Thoracic aorta (tissue), 2 donors: ENCODE data around the gene MXRA8. TPM values are rescaled to one million over a fixed set of nuclear protein-coding genes. Genes with fewer than 3 reads are reported as not detected.

Source experiments
- ATAC-seq: fragments of 150-250 bp; one replicate; pipeline ENCODE4 v1.8.0; 2017; ENCODE audit warnings: low read depth; ENCODE audit not compliant: insufficient number of reproducible peaks, low FRiP score
- DNase-seq: peaks from one replicate; pipeline ENCODE4 v3.0.0-alpha.2; 2020; ENCODE audit warnings: low spot score
- H3K27ac ChIP-seq, 2 donors: fragments of 200-600 bp; sonication (generic); 1 replicate in 1 of 2; 2 replicates in 1 of 2; pipeline ENCODE4 v1.5.1; 2016; ENCODE audit warnings: mild to moderate bottlenecking in 2 of 2, moderate library complexity in 2 of 2
- H3K27me3 ChIP-seq: fragments of 200-600 bp; sonication (generic); replicated peaks from 2 replicates; pipeline ENCODE4 v1.6.0; 2016; ENCODE audit warnings: mild to moderate bottlenecking; ENCODE audit not compliant: insufficient read depth
- H3K36me3 ChIP-seq: fragments of 200-600 bp; sonication (generic); one replicate; pipeline ENCODE4 v1.5.1; 2016
- H3K4me1 ChIP-seq, 2 donors: fragments of 200-600 bp; sonication (generic); 1 replicate in 1 of 2; 2 replicates in 1 of 2; pipeline versions ENCODE4 v1.5.1 to v1.6.0; 2016; ENCODE audit warnings: low read depth in 2 of 2, mild to moderate bottlenecking in 1 of 2; ENCODE audit not compliant: control insufficient read depth in 1 of 2
- H3K4me3 ChIP-seq: fragments of 200-600 bp; sonication (generic); 2 replicates; pipeline ENCODE4 v1.5.1; 2016; ENCODE audit warnings: mild to moderate bottlenecking
- H3K9me3 ChIP-seq: fragments of 200-600 bp; sonication (generic); 2 replicates; pipeline ENCODE4 v1.5.1; 2016
- CTCF ChIP-seq: fragments of 200-600 bp; sonication (generic); IDR thresholded peaks from one replicate; pipeline ENCODE4 v1.5.1; 2019; ENCODE audit warnings: antibody characterized with exemption
- total RNA-seq, 2 donors: library from RNA; depleted of rRNA; stranded (reverse); fragments of >200 nt; gene quantifications; one replicate each; pipeline versions ENCODE4 v1.1.0 to v1.2.3, GENCODE V29; 2016

MXRA8 gene
- total RNA-seq, 2 donors from 2014 or later, result 239 to 326 TPM

- Histone ChIP-seq H3K4me3 (no peak overlapping the region), H3K9me3 (no peaks in the 10 kb centered on the region), H3K4me1 (peaks cover 9 to 29% of the 10 kb centered on the region in 2 donors), H3K27me3 (no peaks in the 10 kb centered on the region), H3K36me3 (peaks cover 36% of the 10 kb centered on the region), H3K27ac (no peak overlapping the region)
- TF ChIP-seq CTCF, result no peak
- no peak for ATAC-seq
- no peak for DNase-seq
Observed at GRCh38 chr1:1315435-1315954, 42.9 kb downstream of the MXRA8 start.

- no peak overlapping the region for H3K27ac ChIP-seq
Observed at GRCh38 chr1:1314678-1315335, 43.5 kb downstream of the MXRA8 start.

GRCh38 chr1:1314237-1314586 lies 44.1 kb downstream of the MXRA8 start:
- peaks cover 37% of the 10 kb centered on the region for H3K36me3 ChIP-seq
- no peak overlapping the region for H3K27ac ChIP-seq
- TF ChIP-seq CTCF, result no peak
- no peaks in the 10 kb centered on the region for H3K27me3 ChIP-seq
- no peaks in the 10 kb centered on the region for H3K9me3 ChIP-seq
- ATAC-seq, result no peak
- no peak overlapping the region for H3K4me3 ChIP-seq
- peaks cover 9 to 30% of the 10 kb centered on the region in 2 donors for H3K4me1 ChIP-seq
- no peak for DNase-seq

More at GRCh38 chr1:1314678-1315335, 43.5 kb downstream of the MXRA8 start:
- Histone ChIP-seq H3K4me1 (peaks cover 9 to 30% of the 10 kb centered on the region in 2 donors), H3K4me3 (no peak overlapping the region), H3K27me3 (no peaks in the 10 kb centered on the region), H3K9me3 (no peaks in the 10 kb centered on the region), H3K36me3 (peaks cover 37% of the 10 kb centered on the region)
- no peak for TF ChIP-seq CTCF
- ATAC-seq (no peak), DNase-seq (no peak)

- H3K4me1 ChIP-seq, result peaks cover 7 to 28% of the 10 kb centered on the region in 2 donors
- no peak overlapping the region for H3K27ac ChIP-seq
- no peaks in the 10 kb centered on the region for H3K9me3 ChIP-seq
- H3K4me3 ChIP-seq, result no peak overlapping the region
- TF ChIP-seq CTCF, result no peak
- ATAC-seq (no peak), DNase-seq (no peak)
- no peaks in the 10 kb centered on the region for H3K27me3 ChIP-seq
- peaks cover 37% of the 10 kb centered on the region for H3K36me3 ChIP-seq
Observed at GRCh38 chr1:1313500-1314236, 44.7 kb downstream of the MXRA8 start.
